ENCODE data around the gene NME5. TPM values are rescaled to one million over a fixed set of nuclear protein-coding genes. Genes with fewer than 3 reads are reported as not detected.

NME5 gene
- total and polyA plus RNA-seq, 7 donors, result 1.2 to 3.5 (median 1.6) TPM; not detected in 1

- no peak for DNase-seq
- WGBS, 2 donors, result 55 to 60% methylated on average over 4 of the region's 4 CpGs
- TF ChIP-seq POLR2AphosphoS5 (IDR thresholded peaks at IDR 0.05), result no peak
- no peak for TF ChIP-seq POLR2A (IDR thresholded peaks at IDR 0.05)
- no peak for TF ChIP-seq EP300 (IDR thresholded peaks at IDR 0.05)
- TF ChIP-seq CTCF (IDR thresholded peaks at IDR 0.05), result no peak
- no peaks in the 10 kb centered on the region for H3K27me3 ChIP-seq
- no peaks in the 10 kb centered on the region for H3K4me1 ChIP-seq
- no peaks in the 10 kb centered on the region for H3K36me3 ChIP-seq
- no peaks in the 10 kb centered on the region for H3K9me3 ChIP-seq
- H3K4me3 ChIP-seq, result no peak overlapping the region
- intact Hi-C loops (cut with DNase I), result no loop called here
- no peak overlapping the region for H3K27ac ChIP-seq
These were observed 43.9 kb downstream of the NME5 start for GRCh38 chr5:138095100-138095907.

GRCh38 chr5:138093036-138093435 lies 46.2 kb downstream of the NME5 start:
- no peaks in the 10 kb centered on the region for H3K9me3 ChIP-seq
- H3K4me1 ChIP-seq, result no peaks in the 10 kb centered on the region
- H3K27ac ChIP-seq, result no peak overlapping the region
- no peak for TF ChIP-seq POLR2A (IDR thresholded peaks at IDR 0.05)
- no peak for TF ChIP-seq EP300 (IDR thresholded peaks at IDR 0.05)
- no peak for TF ChIP-seq POLR2AphosphoS5 (IDR thresholded peaks at IDR 0.05)
- TF ChIP-seq CTCF (IDR thresholded peaks at IDR 0.05), result no peak
- intact Hi-C loops (cut with DNase I), result no loop called here
- H3K36me3 ChIP-seq, result no peaks in the 10 kb centered on the region
- WGBS, 2 donors, result 47 to 90% methylated on average over 1 of the region's 1 CpG
- no peak overlapping the region for H3K4me3 ChIP-seq
- no peak for DNase-seq
- no peaks in the 10 kb centered on the region for H3K27me3 ChIP-seq

DNA sequence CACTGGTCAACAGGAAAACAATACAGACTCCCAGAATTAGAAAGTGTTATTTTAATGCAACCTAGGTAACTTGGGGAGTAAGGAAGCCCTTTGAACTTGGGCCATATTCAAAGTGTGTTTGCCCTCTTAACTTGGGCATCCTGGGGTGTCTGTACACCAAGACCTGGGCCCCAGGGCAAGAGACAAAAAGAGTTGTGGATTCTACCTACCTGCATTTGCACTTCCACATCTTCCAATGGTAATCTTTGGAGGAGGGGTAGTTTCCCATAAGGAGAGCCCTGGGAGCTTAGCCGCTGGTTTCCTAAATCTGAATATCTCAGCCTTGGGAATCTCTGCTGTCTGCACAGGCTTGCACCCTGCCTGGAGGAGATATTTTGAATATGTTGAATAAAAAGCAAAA lies 46.9 kb downstream of the NME5 start:
- TF ChIP-seq EP300 (IDR thresholded peaks at IDR 0.05) (no peak), CTCF (IDR thresholded peaks at IDR 0.05) (no peak), POLR2A (IDR thresholded peaks at IDR 0.05) (no peak), POLR2AphosphoS5 (IDR thresholded peaks at IDR 0.05) (no peak)
- 86 to 97% methylated on average over 1 of the region's 1 CpG for WGBS, 2 donors
- H3K4me1 ChIP-seq, result no peaks in the 10 kb centered on the region
- H3K27ac ChIP-seq, result no peak overlapping the region
- H3K27me3 ChIP-seq, result no peaks in the 10 kb centered on the region
- H3K36me3 ChIP-seq, result no peaks in the 10 kb centered on the region
- no peak for DNase-seq
- H3K4me3 ChIP-seq, result no peak overlapping the region
- intact Hi-C loops (cut with DNase I), result no loop called here
- H3K9me3 ChIP-seq, result no peaks in the 10 kb centered on the region

- Histone ChIP-seq H3K27me3 (no peaks in the 10 kb centered on the region), H3K27ac (no peak overlapping the region), H3K4me3 (no peak overlapping the region), H3K4me1 (no peaks in the 10 kb centered on the region), H3K36me3 (no peaks in the 10 kb centered on the region), H3K9me3 (no peaks in the 10 kb centered on the region)
- no peak for DNase-seq
- intact Hi-C loops (cut with DNase I), result no loop called here
- WGBS, 2 donors, result 88 to 89% methylated on average over 4 of the region's 4 CpGs
- TF ChIP-seq POLR2A (IDR thresholded peaks at IDR 0.05) (no peak), CTCF (IDR thresholded peaks at IDR 0.05) (no peak), EP300 (IDR thresholded peaks at IDR 0.05) (no peak), POLR2AphosphoS5 (IDR thresholded peaks at IDR 0.05) (no peak)
These were observed 47.5 kb downstream of the NME5 start for GRCh38 chr5:138091685-138092084.

- intact Hi-C loops (cut with DNase I), result no loop called here
These were observed 55.5 kb downstream of the NME5 start, which contains the start of gene WNT8A for GRCh38 chr5:138083702-138084101. Gene WNT8A (plus strand): TSS chr5:138084033. CDS start chr5:138084128, 95 bp downstream.

More at GRCh38 chr5:138083702-138084101, 55.5 kb downstream of the NME5 start, which contains the start of gene WNT8A:
- H3K4me1 ChIP-seq, result no peaks in the 10 kb centered on the region
- no peak for TF ChIP-seq EP300 (IDR thresholded peaks at IDR 0.05)
- no peak for TF ChIP-seq POLR2A (IDR thresholded peaks at IDR 0.05)
- TF ChIP-seq POLR2AphosphoS5 (IDR thresholded peaks at IDR 0.05), result no peak
- TF ChIP-seq CTCF (IDR thresholded peaks at IDR 0.05), result no peak
- DNase-seq, result no peak
- no peaks in the 10 kb centered on the region for H3K27me3 ChIP-seq
- no peaks in the 10 kb centered on the region for H3K36me3 ChIP-seq
- no peak within 1 kb of the TSS for H3K27ac ChIP-seq
- H3K9me3 ChIP-seq, result no peaks in the 10 kb centered on the region
- H3K4me3 ChIP-seq, result no peak within 1 kb of the TSS
- 84 to 87% methylated on average over 5 of the region's 5 CpGs for WGBS, 2 donors

All from sigmoid colon (tissue), 7 donors.